ENCODE measurements around the gene XDH. TPM values are rescaled to one million over a fixed set of nuclear protein-coding genes. Genes with fewer than 3 reads are reported as not detected.

The XDH gene
- total RNA-seq, 2 experiments from 2014 or later = 0.15 to 0.17 TPM

- no peak overlapping the region for H3K27ac Mint-ChIP-seq
- POLR2A ChIA-PET = no interaction called here
These were observed 83.4 kb downstream of the XDH start for GRCh38 chr2:31331156-31331555.

GRCh38 chr2:31329081-31329625, 85.4 kb downstream of the XDH start:
- no peaks in the 10 kb centered on the region for H3K36me3 Mint-ChIP-seq (ENCODE audit: low read depth)
- no peaks in the 10 kb centered on the region for H3K9me3 Mint-ChIP-seq
- no peak overlapping the region for H3K27ac Mint-ChIP-seq
- CTCF ChIA-PET = interaction anchor here (1.5 to 3.6 kb wide), 2 partner anchors 615 to 618 kb away, joined by 9 to 20 read pairs; no protein-coding TSS in a partner anchor
- DNase-seq = no peak
- H3K27me3 Mint-ChIP-seq = peaks cover 10% of the 10 kb centered on the region
- H3K4me1 Mint-ChIP-seq = peaks cover 10% of the 10 kb centered on the region
- POLR2A ChIA-PET = no interaction called here
- H3K4me3 Mint-ChIP-seq = no peak overlapping the region

More at GRCh38 chr2:31331156-31331555, 83.4 kb downstream of the XDH start:
- Mint-ChIP-seq H3K4me1 (no peaks in the 10 kb centered on the region), H3K4me3 (no peak overlapping the region), H3K27me3 (peaks cover 10% of the 10 kb centered on the region), H3K9me3 (no peaks in the 10 kb centered on the region), H3K36me3 (ENCODE audit: low read depth) (no peaks in the 10 kb centered on the region)
- CTCF ChIA-PET = interaction anchor here (0.6 to 3.6 kb wide), 5 partner anchors 10 to 1204 kb away, joined by 3 to 20 read pairs (median 4); no protein-coding TSS in a partner anchor
- no peak for DNase-seq

- H3K36me3 Mint-ChIP-seq (ENCODE audit: low read depth) = no peaks in the 10 kb centered on the region
- CTCF ChIA-PET = interaction anchor here (1.1 to 3.6 kb wide), 2 partner anchors 616 to 617 kb away, joined by 5 to 20 read pairs; no protein-coding TSS in a partner anchor
- no peak overlapping the region for H3K4me3 Mint-ChIP-seq
- peaks cover 21% of the 10 kb centered on the region for H3K4me1 Mint-ChIP-seq
- POLR2A ChIA-PET = no interaction called here
- DNase-seq = no peak
- peaks cover 6% of the 10 kb centered on the region for H3K27me3 Mint-ChIP-seq
- no peaks in the 10 kb centered on the region for H3K9me3 Mint-ChIP-seq
- no peak overlapping the region for H3K27ac Mint-ChIP-seq
These were observed 86.5 kb downstream of the XDH start for GRCh38 chr2:31328026-31328425.

- CTCF ChIA-PET = interaction anchor here (1.1 kb wide), 1 partner anchor 616 kb away, joined by 5 read pairs; no protein-coding TSS in a partner anchor
- POLR2A ChIA-PET = no interaction called here
- peaks cover 6% of the 10 kb centered on the region for H3K27me3 Mint-ChIP-seq
- H3K4me1 Mint-ChIP-seq = peaks cover 26% of the 10 kb centered on the region
- no peak overlapping the region for H3K27ac Mint-ChIP-seq
- H3K36me3 Mint-ChIP-seq (ENCODE audit: low read depth) = no peaks in the 10 kb centered on the region
- no peaks in the 10 kb centered on the region for H3K9me3 Mint-ChIP-seq
- no peak for DNase-seq
- no peak overlapping the region for H3K4me3 Mint-ChIP-seq
These were observed 87.0 kb downstream of the XDH start for GRCh38 chr2:31327505-31327904.

- ChIA-PET POLR2A (interaction anchor here (0.6 kb wide), 1 partner anchor 295 kb away, joined by 4 read pairs; no protein-coding TSS in a partner anchor), CTCF (interaction anchor here (1.0 to 1.5 kb wide), 2 partner anchors 11 to 612 kb away, joined by 3 to 4 read pairs; no protein-coding TSS in a partner anchor)
- Mint-ChIP-seq H3K27me3 (peaks cover 2% of the 10 kb centered on the region), H3K36me3 (ENCODE audit: low read depth) (no peaks in the 10 kb centered on the region), H3K9me3 (no peaks in the 10 kb centered on the region), H3K4me1 (peaks cover 46% of the 10 kb centered on the region), H3K27ac (peak overlapping the region; percentile 85), H3K4me3 (peak overlapping the region; percentile 45)
- DNase-seq = no peak
These were observed 90.4 kb downstream of the XDH start for GRCh38 chr2:31324016-31324633.

GRCh38 chr2:31322371-31322770, 92.2 kb downstream of the XDH start:
- Mint-ChIP-seq H3K9me3 (no peaks in the 10 kb centered on the region), H3K27ac (no peak overlapping the region), H3K27me3 (no peaks in the 10 kb centered on the region), H3K4me1 (peaks cover 64% of the 10 kb centered on the region), H3K4me3 (no peak overlapping the region), H3K36me3 (ENCODE audit: low read depth) (no peaks in the 10 kb centered on the region)
- ChIA-PET POLR2A (no interaction called here), CTCF (interaction anchor here (1.1 to 2.0 kb wide), 4 partner anchors 9 to 609 kb away, joined by 3 to 5 read pairs (median 4); no protein-coding TSS in a partner anchor)
- no peak for DNase-seq

- Mint-ChIP-seq H3K4me3 (no peak overlapping the region), H3K27ac (peak overlapping the region; percentile 87), H3K36me3 (ENCODE audit: low read depth) (peaks cover 4% of the 10 kb centered on the region), H3K4me1 (peaks cover 70% of the 10 kb centered on the region), H3K27me3 (no peaks in the 10 kb centered on the region), H3K9me3 (no peaks in the 10 kb centered on the region)
- CTCF ChIA-PET = interaction anchor here (1.2 kb wide), 1 partner anchor 10 kb away, joined by 3 read pairs; no protein-coding TSS in a partner anchor
- POLR2A ChIA-PET = no interaction called here
- DNase-seq = peak; percentile 49
These were observed 95.0 kb downstream of the XDH start for GRCh38 chr2:31319406-31320175.

GRCh38 chr2:31318361-31319336, 95.9 kb downstream of the XDH start:
- peak; percentile 46 for DNase-seq
- peak overlapping the region; percentile 29 for H3K4me3 Mint-ChIP-seq
- H3K36me3 Mint-ChIP-seq (ENCODE audit: low read depth) = peaks cover 4% of the 10 kb centered on the region
- ChIA-PET CTCF (interaction anchor here (0.6 to 1.2 kb wide), 3 partner anchors 9 to 85 kb away, joined by 3 read pairs; no protein-coding TSS in a partner anchor), POLR2A (no interaction called here)
- H3K9me3 Mint-ChIP-seq = no peaks in the 10 kb centered on the region
- no peaks in the 10 kb centered on the region for H3K27me3 Mint-ChIP-seq
- peak overlapping the region; percentile 87 for H3K27ac Mint-ChIP-seq
- peaks cover 60% of the 10 kb centered on the region for H3K4me1 Mint-ChIP-seq

- Mint-ChIP-seq H3K27ac (peak overlapping the region; percentile 76), H3K27me3 (no peaks in the 10 kb centered on the region), H3K9me3 (no peaks in the 10 kb centered on the region), H3K36me3 (ENCODE audit: low read depth) (peaks cover 4% of the 10 kb centered on the region), H3K4me1 (peaks cover 48% of the 10 kb centered on the region), H3K4me3 (no peak overlapping the region)
- no peak for DNase-seq
- CTCF ChIA-PET = interaction anchor here (1.1 to 1.7 kb wide), 2 partner anchors 17 to 606 kb away, joined by 3 to 5 read pairs; no protein-coding TSS in a partner anchor
- POLR2A ChIA-PET = no interaction called here
These were observed 97.1 kb downstream of the XDH start for GRCh38 chr2:31317396-31317795.

- CTCF ChIA-PET = no interaction called here
- POLR2A ChIA-PET = no interaction called here
- Mint-ChIP-seq H3K36me3 (ENCODE audit: low read depth) (peaks cover 4% of the 10 kb centered on the region), H3K9me3 (no peaks in the 10 kb centered on the region), H3K4me3 (no peak overlapping the region), H3K27ac (no peak overlapping the region), H3K27me3 (peaks cover 9% of the 10 kb centered on the region), H3K4me1 (peaks cover 35% of the 10 kb centered on the region)
- DNase-seq = no peak
These were observed 99.8 kb downstream of the XDH start for GRCh38 chr2:31314761-31315160.

GRCh38 chr2:31312898-31313297, 101.6 kb downstream of the XDH start:
- Mint-ChIP-seq H3K27me3 (peaks cover 18% of the 10 kb centered on the region), H3K27ac (no peak overlapping the region), H3K9me3 (no peaks in the 10 kb centered on the region), H3K36me3 (ENCODE audit: low read depth) (peaks cover 4% of the 10 kb centered on the region), H3K4me1 (peaks cover 17% of the 10 kb centered on the region), H3K4me3 (no peak overlapping the region)
- ChIA-PET CTCF (interaction anchor here (1.1 to 2.0 kb wide), 3 partner anchors 10 to 17 kb away, joined by 3 to 10 read pairs (median 3); no protein-coding TSS in a partner anchor), POLR2A (no interaction called here)
- DNase-seq = no peak

GRCh38 chr2:31304816-31305215, 109.7 kb downstream of the XDH start:
- ChIA-PET POLR2A (no interaction called here), CTCF (interaction anchor here (1.5 kb wide), 1 partner anchor 17 kb away, joined by 4 read pairs; no protein-coding TSS in a partner anchor)
- DNase-seq = no peak
- Mint-ChIP-seq H3K4me3 (no peak overlapping the region), H3K27ac (no peak overlapping the region), H3K4me1 (no peaks in the 10 kb centered on the region), H3K27me3 (peaks cover 32% of the 10 kb centered on the region), H3K36me3 (ENCODE audit: low read depth) (no peaks in the 10 kb centered on the region), H3K9me3 (no peaks in the 10 kb centered on the region)

Measured in activated CD4-positive, alpha-beta T cell treated with anti-CD3 and anti-CD28 coated beads, Interleukin-2, amount 10 ng/mL, durations not matched to agents 7 days and 5 days (primary cell).